Glutamatergic neuron (in vitro differentiated cells): ENCODE data around the gene ARIH1. TPM values are rescaled to one million over a fixed set of nuclear protein-coding genes. Genes with fewer than 3 reads are reported as not detected.

Experiments used
- DNase-seq: peaks from one replicate; pipeline ENCODE4 v3.0.0; 2022
- H3K27ac Mint-ChIP-seq: one replicate; pipeline ENCODE4 v1.8.0; 2020; ENCODE audit warnings: mild to moderate bottlenecking, mixed read lengths, inconsistent platforms; ENCODE audit not compliant: unreplicated experiment
- H3K27me3 Mint-ChIP-seq: one replicate; pipeline ENCODE4 v1.8.0; 2020; ENCODE audit warnings: mild to moderate bottlenecking, moderate library complexity, mixed read lengths, inconsistent platforms; ENCODE audit not compliant: unreplicated experiment
- H3K36me3 Mint-ChIP-seq: one replicate; pipeline ENCODE4 v1.8.0; 2020; ENCODE audit warnings: mild to moderate bottlenecking, mixed read lengths, inconsistent platforms; ENCODE audit not compliant: unreplicated experiment
- H3K4me1 Mint-ChIP-seq: one replicate; pipeline ENCODE4 v1.8.0; 2020; ENCODE audit warnings: mild to moderate bottlenecking, low read depth, mixed read lengths, inconsistent platforms; ENCODE audit not compliant: unreplicated experiment
- H3K4me3 Mint-ChIP-seq: one replicate; pipeline ENCODE4 v1.8.0; 2020; ENCODE audit warnings: mild to moderate bottlenecking, mixed read lengths, inconsistent platforms; ENCODE audit not compliant: unreplicated experiment
- H3K9me3 Mint-ChIP-seq: one replicate; pipeline ENCODE4 v1.8.0; 2020; ENCODE audit warnings: mild to moderate bottlenecking, moderate library complexity, mixed read lengths, inconsistent platforms; ENCODE audit not compliant: unreplicated experiment
- CTCF ChIP-seq: fragments of 200-600 bp; sonication (generic); IDR thresholded peaks from one replicate; pipeline ENCODE4 v1.5.0; 2021; ENCODE audit not compliant: partially characterized antibody, unreplicated experiment
- total RNA-seq: library from RNA; stranded (reverse); fragmentation: NEBNext Ultra II Directional; extraction: Animal tissue kit (Norgen Biotek cat#: 25700); gene quantifications from one replicate; pipeline ENCODE4 v1.2.1, GENCODE V29; 2021; ENCODE audit not compliant: unreplicated experiment

The ARIH1 gene
- total RNA-seq, 1 donor from 2014 or later, result 291 TPM

GRCh38 chr15:72591361-72591760 is 117.2 kb downstream of the ARIH1 start:
- no peak overlapping the region for H3K4me3 Mint-ChIP-seq
- no peak for DNase-seq
- no peaks in the 10 kb centered on the region for H3K36me3 Mint-ChIP-seq
- no peaks in the 10 kb centered on the region for H3K4me1 Mint-ChIP-seq
- no peaks in the 10 kb centered on the region for H3K27me3 Mint-ChIP-seq
- H3K27ac Mint-ChIP-seq, result no peak overlapping the region
- TF ChIP-seq CTCF, result no peak
- H3K9me3 Mint-ChIP-seq, result no peaks in the 10 kb centered on the region

DNA sequence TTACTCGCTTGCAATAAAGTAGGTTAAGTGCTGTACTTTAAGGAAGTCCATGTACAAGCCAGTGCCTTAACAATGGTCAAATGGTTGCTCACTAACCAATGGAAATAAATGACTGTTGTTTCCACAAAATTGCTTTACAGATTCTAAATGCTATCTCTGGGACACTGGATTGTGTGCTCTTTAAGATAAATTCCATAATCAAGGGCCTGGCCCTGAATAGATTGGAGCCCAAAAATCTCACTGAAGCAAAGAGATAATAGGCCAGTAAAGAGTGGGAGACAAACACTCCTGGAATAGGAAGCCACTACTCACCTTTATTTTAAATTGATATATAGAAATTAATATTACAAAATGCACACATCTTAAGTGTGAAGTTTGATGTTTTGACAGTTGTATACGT is 118.0 kb downstream of the ARIH1 start:
- Mint-ChIP-seq H3K36me3 (no peaks in the 10 kb centered on the region), H3K27ac (no peak overlapping the region), H3K4me3 (no peak overlapping the region), H3K27me3 (no peaks in the 10 kb centered on the region), H3K9me3 (no peaks in the 10 kb centered on the region), H3K4me1 (no peaks in the 10 kb centered on the region)
- no peak for DNase-seq
- no peak for TF ChIP-seq CTCF

- no peak for TF ChIP-seq CTCF
- H3K36me3 Mint-ChIP-seq, result no peaks in the 10 kb centered on the region
Observed at GRCh38 chr15:72592676-72593075, 118.5 kb downstream of the ARIH1 start.

GRCh38 chr15:72593838-72594237 is 119.7 kb downstream of the ARIH1 start:
- no peaks in the 10 kb centered on the region for H3K9me3 Mint-ChIP-seq
- TF ChIP-seq CTCF, result no peak
- no peak overlapping the region for H3K27ac Mint-ChIP-seq
- H3K27me3 Mint-ChIP-seq, result no peaks in the 10 kb centered on the region
- H3K4me1 Mint-ChIP-seq, result no peaks in the 10 kb centered on the region
- DNase-seq, result no peak
- no peak overlapping the region for H3K4me3 Mint-ChIP-seq
- no peaks in the 10 kb centered on the region for H3K36me3 Mint-ChIP-seq

More at GRCh38 chr15:72592676-72593075, 118.5 kb downstream of the ARIH1 start:
- Mint-ChIP-seq H3K9me3 (no peaks in the 10 kb centered on the region), H3K27me3 (no peaks in the 10 kb centered on the region), H3K4me3 (no peak overlapping the region), H3K4me1 (no peaks in the 10 kb centered on the region), H3K27ac (no peak overlapping the region)
- DNase-seq, result no peak

- no peak for DNase-seq
Observed at GRCh38 chr15:72599855-72600464, 125.8 kb downstream of the ARIH1 start.

More at GRCh38 chr15:72599855-72600464, 125.8 kb downstream of the ARIH1 start:
- Mint-ChIP-seq H3K27ac (no peak overlapping the region), H3K4me1 (peaks cover 3% of the 10 kb centered on the region), H3K9me3 (peaks cover 6% of the 10 kb centered on the region), H3K36me3 (no peaks in the 10 kb centered on the region), H3K4me3 (no peak overlapping the region), H3K27me3 (peaks cover 7% of the 10 kb centered on the region)
- TF ChIP-seq CTCF, result peak; percentile 80
